ENCODE results near the gene IGFLR1.

IGFLR1 gene

DNA sequence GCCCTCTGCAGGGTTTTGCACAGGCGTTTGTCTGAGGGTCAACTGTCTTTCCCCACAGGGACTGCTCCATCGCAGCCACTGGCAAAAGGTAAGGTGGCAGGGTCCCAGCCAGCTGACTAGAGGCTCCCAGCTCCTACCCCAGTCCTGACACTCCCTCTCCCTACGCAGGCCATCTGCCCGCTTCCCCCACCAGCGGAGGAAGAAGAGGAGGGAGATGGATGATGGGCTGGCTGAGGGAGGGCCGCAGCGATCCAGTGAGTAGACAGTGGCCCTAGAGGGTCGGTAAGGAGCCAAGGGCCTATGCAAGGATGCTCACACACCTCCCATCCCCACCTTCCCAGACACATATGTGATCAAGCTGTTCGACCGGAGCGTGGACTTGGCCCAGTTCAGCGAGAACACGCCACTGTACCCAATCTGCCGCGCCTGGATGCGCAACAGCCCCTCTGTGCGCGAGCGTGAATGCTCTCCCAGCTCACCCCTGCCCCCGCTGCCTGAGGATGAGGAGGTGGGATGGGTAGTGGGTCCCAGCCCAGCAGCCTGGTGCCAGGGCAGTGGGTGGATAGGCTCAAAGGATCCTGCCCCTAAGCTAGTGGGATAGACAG, 10.6 kb upstream of the IGFLR1 start:
- no peak for DNase-seq (ENCODE audit: low read depth)
- no peak overlapping the region for H3K4me3 ChIP-seq (ENCODE audit: control insufficient read depth, low read depth, low read length)
- no peak for TF ChIP-seq CTCF (IDR thresholded peaks at IDR 0.05; ENCODE audit: control insufficient read depth, insufficient read depth, low read depth, low read length, missing control alignments)

- TF ChIP-seq CTCF (IDR thresholded peaks at IDR 0.05; ENCODE audit: control insufficient read depth, insufficient read depth, low read depth, low read length, missing control alignments), result no peak
- H3K4me3 ChIP-seq (ENCODE audit: control insufficient read depth, low read depth, low read length), result no peak overlapping the region
- no peak for DNase-seq (ENCODE audit: low read depth)
These were observed 9.8 kb upstream of the IGFLR1 start for GRCh38 chr19:35751839-35752745.

- no peak for TF ChIP-seq CTCF (IDR thresholded peaks at IDR 0.05; ENCODE audit: control insufficient read depth, insufficient read depth, low read depth, low read length, missing control alignments)
- DNase-seq (ENCODE audit: low read depth), result no peak
- no peak overlapping the region for H3K4me3 ChIP-seq (ENCODE audit: control insufficient read depth, low read depth, low read length)
These were observed 7.9 kb upstream of the IGFLR1 start for GRCh38 chr19:35750167-35750566.

- TF ChIP-seq CTCF (IDR thresholded peaks at IDR 0.05; ENCODE audit: control insufficient read depth, insufficient read depth, low read depth, low read length, missing control alignments), result no peak
- DNase-seq (ENCODE audit: low read depth), result peak; percentile 98
- H3K4me3 ChIP-seq (ENCODE audit: control insufficient read depth, low read depth, low read length), result peak within 1 kb of the TSS; percentile 76
These were observed 6.1 kb upstream of the IGFLR1 start, which contains the start of gene LIN37 for GRCh38 chr19:35748106-35749020. TSS of gene LIN37 (plus strand) at chr19:35748576. CDS start at chr19:35748725, 149 bp downstream.

DNA sequence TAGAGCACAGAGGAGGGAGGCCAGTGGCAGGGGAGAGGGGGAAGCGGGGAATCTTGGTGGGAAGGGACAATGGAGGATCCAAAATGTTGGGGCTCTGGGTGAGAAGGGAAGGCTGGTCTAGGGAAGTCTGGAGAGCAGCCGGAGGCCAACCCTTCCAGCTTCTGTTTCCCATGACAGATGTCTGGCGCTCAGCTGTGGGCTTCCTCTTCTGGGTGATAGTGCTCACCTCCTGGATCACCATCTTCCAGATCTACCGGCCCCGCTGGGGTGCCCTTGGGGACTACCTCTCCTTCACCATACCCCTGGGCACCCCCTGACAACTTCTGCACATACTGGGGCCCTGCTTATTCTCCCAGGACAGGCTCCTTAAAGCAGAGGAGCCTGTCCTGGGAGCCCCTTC, 4.3 kb upstream of the IGFLR1 start:
- no peak for DNase-seq (ENCODE audit: low read depth)
- H3K4me3 ChIP-seq (ENCODE audit: control insufficient read depth, low read depth, low read length), result peak overlapping the region; percentile 85
- no peak for TF ChIP-seq CTCF (IDR thresholded peaks at IDR 0.05; ENCODE audit: control insufficient read depth, insufficient read depth, low read depth, low read length, missing control alignments)

DNA sequence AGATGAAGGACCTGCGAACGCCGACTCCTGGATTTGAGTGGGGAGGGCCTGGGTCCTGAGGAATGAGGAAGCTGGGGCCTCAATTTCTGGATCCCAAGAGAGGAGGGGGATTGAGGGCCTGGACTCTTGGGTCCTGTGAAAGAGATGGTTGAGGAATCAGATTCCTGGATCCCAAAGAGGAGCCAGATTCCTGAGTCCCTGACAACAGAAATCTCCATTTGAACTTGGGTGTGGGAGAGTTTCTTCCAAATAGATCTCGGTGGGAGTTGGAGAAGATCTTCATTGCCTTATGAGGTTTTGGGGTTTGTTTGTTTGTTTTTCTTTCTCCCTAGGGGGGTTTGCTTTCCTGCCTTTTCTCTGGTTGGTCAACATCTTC, 3.8 kb upstream of the IGFLR1 start:
- DNase-seq (ENCODE audit: low read depth), result no peak
- peak overlapping the region; percentile 85 for H3K4me3 ChIP-seq (ENCODE audit: control insufficient read depth, low read depth, low read length)

More for the DNA sequence above, 3.8 kb upstream of the IGFLR1 start:
- TF ChIP-seq CTCF (IDR thresholded peaks at IDR 0.05; ENCODE audit: control insufficient read depth, insufficient read depth, low read depth, low read length, missing control alignments), result no peak
